ENCODE data around the gene ZFAND3.

GRCh38 chr6:37922563-37922962, 103.0 kb downstream of the ZFAND3 start:
- TF ChIP-seq, protein P1, sequence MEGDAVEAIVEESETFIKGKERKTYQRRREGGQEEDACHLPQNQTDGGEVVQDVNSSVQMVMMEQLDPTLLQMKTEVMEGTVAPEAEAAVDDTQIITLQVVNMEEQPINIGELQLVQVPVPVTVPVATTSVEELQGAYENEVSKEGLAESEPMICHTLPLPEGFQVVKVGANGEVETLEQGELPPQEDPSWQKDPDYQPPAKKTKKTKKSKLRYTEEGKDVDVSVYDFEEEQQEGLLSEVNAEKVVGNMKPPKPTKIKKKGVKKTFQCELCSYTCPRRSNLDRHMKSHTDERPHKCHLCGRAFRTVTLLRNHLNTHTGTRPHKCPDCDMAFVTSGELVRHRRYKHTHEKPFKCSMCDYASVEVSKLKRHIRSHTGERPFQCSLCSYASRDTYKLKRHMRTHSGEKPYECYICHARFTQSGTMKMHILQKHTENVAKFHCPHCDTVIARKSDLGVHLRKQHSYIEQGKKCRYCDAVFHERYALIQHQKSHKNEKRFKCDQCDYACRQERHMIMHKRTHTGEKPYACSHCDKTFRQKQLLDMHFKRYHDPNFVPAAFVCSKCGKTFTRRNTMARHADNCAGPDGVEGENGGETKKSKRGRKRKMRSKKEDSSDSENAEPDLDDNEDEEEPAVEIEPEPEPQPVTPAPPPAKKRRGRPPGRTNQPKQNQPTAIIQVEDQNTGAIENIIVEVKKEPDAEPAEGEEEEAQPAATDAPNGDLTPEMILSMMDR (IDR thresholded peaks at IDR 0.05), result no peak
- no peak for TF ChIP-seq POLR2A (IDR thresholded peaks at IDR 0.05)

Data from Peyer's patch (tissue), 4 donors.